HepG2 (cell line): ENCODE results near the gene CDK18. TPM values are rescaled to one million over a fixed set of nuclear protein-coding genes. Genes with fewer than 3 reads are reported as not detected.

Experiments used
- AGO1 ChIP-seq: fragments of 200-400 bp; formaldehyde crosslinking; IDR thresholded peaks from 2 replicates; pipeline ENCODE4 v1.6.1; 2017; ENCODE audit warnings: mild to moderate bottlenecking, low read depth, low read length, moderate library complexity; ENCODE audit not compliant: poor library complexity, severe bottlenecking
- ATM ChIP-seq: fragments of 450-650 bp; IDR thresholded peaks from 2 replicates; pipeline ENCODE4 v1.7.1; 2017; ENCODE audit warnings: mild to moderate bottlenecking, borderline replicate concordance
- CREB1 ChIP-seq, 2 experiments: fragments of 450-650 bp in 1 of 2; IDR thresholded peaks; 2 replicates each; pipeline ENCODE4 v1.6.1; 2016 to 2017; ENCODE audit warnings: control low read depth in 1 of 2, mild to moderate bottlenecking in 1 of 2, missing compliant biosample characterization in 1 of 2, missing genetic modification characterization in 1 of 2
- FOXM1 ChIP-seq: sonication (generic); formaldehyde crosslinking; IDR thresholded peaks from 2 replicates; pipeline ENCODE4 v1.5.0; 2020; ENCODE audit warnings: missing genetic modification reagents
- GTF3A ChIP-seq: sonication (generic); formaldehyde crosslinking; conservative IDR thresholded peaks from 2 replicates; pipeline ENCODE4 v1.4.0; 2020; ENCODE audit warnings: mild to moderate bottlenecking, missing genetic modification reagents
- KDM3A ChIP-seq: IDR thresholded peaks from 2 replicates; pipeline ENCODE4 v1.6.1; 2018; ENCODE audit warnings: low read depth, missing compliant biosample characterization
- NRL ChIP-seq: sonication (generic); formaldehyde crosslinking; IDR thresholded peaks from 2 replicates; pipeline ENCODE4 v1.5.0; 2020; ENCODE audit warnings: missing genetic modification reagents, mild to moderate bottlenecking, moderate library complexity, borderline replicate concordance
- PAF1 ChIP-seq: IDR thresholded peaks from 2 replicates; pipeline ENCODE4 v1.6.1; 2016; ENCODE audit warnings: missing genetic modification reagents, missing compliant biosample characterization
- RORA ChIP-seq: sonication (generic); formaldehyde crosslinking; IDR thresholded peaks from 2 replicates; pipeline ENCODE4 v1.5.0; 2020; ENCODE audit warnings: mild to moderate bottlenecking, missing genetic modification reagents, moderate library complexity
- SKI ChIP-seq: fragments of 450-650 bp; IDR thresholded peaks from one replicate; pipeline ENCODE4 v1.6.1; 2018; ENCODE audit warnings: mild to moderate bottlenecking; ENCODE audit not compliant: partially characterized antibody
- SRSF1 ChIP-seq: fragments of 200-400 bp; formaldehyde crosslinking; optimal IDR thresholded peaks from 2 replicates; pipeline ENCODE3; 2017; ENCODE audit warnings: mild to moderate bottlenecking, low read depth, low read length, moderate library complexity
- ZMYM3 ChIP-seq: sonication (generic); formaldehyde crosslinking; IDR thresholded peaks from 2 replicates; pipeline ENCODE4 v1.5.1; 2020; ENCODE audit warnings: mild to moderate bottlenecking, missing genetic modification reagents
- ZNF10 ChIP-seq: sonication (generic); formaldehyde crosslinking; IDR thresholded peaks from 2 replicates; pipeline ENCODE4 v1.4.0; 2020; ENCODE audit warnings: mild to moderate bottlenecking, low read depth, missing genetic modification reagents, borderline replicate concordance
- ZNF337 ChIP-seq: sonication (generic); formaldehyde crosslinking; IDR thresholded peaks from 2 replicates; pipeline ENCODE4 v1.5.1; 2020; ENCODE audit warnings: missing genetic modification reagents, low read depth, mild to moderate bottlenecking, borderline replicate concordance
- ZNF530 ChIP-seq: sonication (generic); formaldehyde crosslinking; IDR thresholded peaks from 2 replicates; pipeline ENCODE4 v1.5.0; 2020; ENCODE audit warnings: low read depth, mild to moderate bottlenecking, missing genetic modification reagents
- ZNF547 ChIP-seq: sonication (generic); formaldehyde crosslinking; IDR thresholded peaks from 2 replicates; pipeline ENCODE4 v1.5.1; 2020; ENCODE audit warnings: mild to moderate bottlenecking, missing genetic modification reagents
- ZNF589 ChIP-seq: sonication (generic); formaldehyde crosslinking; conservative IDR thresholded peaks from 2 replicates; pipeline ENCODE4 v1.8.0; 2022; ENCODE audit warnings: mild to moderate bottlenecking, moderate library complexity, missing genetic modification reagents
- polyA plus RNA-seq, 8 experiments: library from polyadenylated mRNA; depleted of rRNA in 3 of 8; stranded (reverse) in 7 of 8; unstranded in 1 of 8; fragments of >200 nt; fragmentation: Illumina TruSeq in 4 of 8; extraction: Trizol in 4 of 8; gene quantifications; 2 replicates each; pipeline versions ENCODE4 v1.2.1 to v1.2.3, GENCODE V29; 2011 to 2016; ENCODE audit warnings: low read depth in 4 of 8, missing spikeins in 1 of 8, mixed read lengths in 1 of 8; ENCODE audit not compliant: insufficient read depth in 1 of 8
- total RNA-seq, 5 experiments: library from RNA; depleted of rRNA; stranded (reverse); fragments of >200 nt; fragmentation: Illumina TruSeq; extraction: Trizol; gene quantifications; 2 replicates each; pipeline ENCODE4 v1.2.3, GENCODE V29; 2016; ENCODE audit warnings: low read depth in 1 of 5
- TF ChIP-seq, protein P1 (sequence below): sonication (generic); formaldehyde crosslinking; IDR thresholded peaks from 2 replicates; pipeline ENCODE4 v1.4.0; 2020; ENCODE audit warnings: mild to moderate bottlenecking, missing genetic modification reagents
- TF ChIP-seq, protein P2 (sequence below): sonication (generic); formaldehyde crosslinking; IDR thresholded peaks from 2 replicates; pipeline ENCODE4 v1.4.0; 2020; ENCODE audit warnings: missing genetic modification reagents, mild to moderate bottlenecking, borderline replicate concordance
- TF ChIP-seq, protein P3 (sequence below): sonication (generic); formaldehyde crosslinking; IDR thresholded peaks from 2 replicates; pipeline ENCODE4 v1.8.0; 2022; ENCODE audit warnings: missing genetic modification reagents, mild to moderate bottlenecking, borderline replicate concordance
- TF ChIP-seq, protein P4 (sequence below): sonication (generic); formaldehyde crosslinking; IDR thresholded peaks from 2 replicates; pipeline ENCODE4 v1.5.0; 2020; ENCODE audit warnings: missing genetic modification reagents
- TF ChIP-seq, protein P5 (sequence below): IDR thresholded peaks from 2 replicates; pipeline ENCODE4 v1.6.1; 2016; ENCODE audit warnings: missing compliant biosample characterization, missing genetic modification reagents, borderline replicate concordance
- TF ChIP-seq, protein P6 (sequence below): sonication (generic); formaldehyde crosslinking; IDR thresholded peaks from 2 replicates; pipeline ENCODE4 v1.4.0; 2020; ENCODE audit warnings: mild to moderate bottlenecking, low read depth, missing genetic modification reagents

The CDK18 gene
- total and polyA plus RNA-seq, 2 of the 13 experiments (the other 11 are each of a cell fraction or from before 2014, with no cell fraction given) = 6.4 to 38.8 TPM

DNA sequence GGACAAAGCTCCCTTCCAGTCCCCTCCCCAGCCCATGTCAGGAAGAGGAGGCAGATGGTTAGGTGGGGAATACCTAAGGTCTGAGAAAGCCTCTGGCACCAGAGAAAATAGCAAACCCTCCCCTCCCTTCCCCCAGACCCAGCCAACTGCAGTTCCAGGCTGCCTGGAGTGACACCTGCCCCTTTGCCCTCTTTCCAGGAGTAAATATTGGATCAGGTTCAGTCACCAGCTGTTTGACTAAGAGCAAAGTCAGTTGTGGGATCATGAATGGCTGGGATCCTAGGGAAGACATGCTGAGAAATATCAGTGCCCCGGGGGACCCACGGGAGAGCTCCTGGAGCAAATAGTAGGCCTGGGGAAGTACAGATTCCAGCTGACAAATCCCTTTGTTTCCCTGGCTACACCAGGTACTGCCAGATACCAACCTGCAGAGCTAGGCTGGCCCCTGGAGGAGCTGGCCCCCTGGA is 12.2 kb upstream of the CDK18 start (continued):
- TF ChIP-seq, protein P1, sequence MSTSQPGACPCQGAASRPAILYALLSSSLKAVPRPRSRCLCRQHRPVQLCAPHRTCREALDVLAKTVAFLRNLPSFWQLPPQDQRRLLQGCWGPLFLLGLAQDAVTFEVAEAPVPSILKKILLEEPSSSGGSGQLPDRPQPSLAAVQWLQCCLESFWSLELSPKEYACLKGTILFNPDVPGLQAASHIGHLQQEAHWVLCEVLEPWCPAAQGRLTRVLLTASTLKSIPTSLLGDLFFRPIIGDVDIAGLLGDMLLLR (CRISPR knock-in tag) = no peak
- TF ChIP-seq ZNF589 (CRISPR knock-in tag) (no peak), ZMYM3 (CRISPR knock-in tag) (peak; percentile 67; the same call in 1 of the 2 replicates), SRSF1 (no peak), ZNF530 (CRISPR knock-in tag) (no peak), SKI (peak; percentile 79), PAF1 (CRISPR knock-in tag) (no peak), GTF3A (CRISPR knock-in tag) (no peak), AGO1 (no peak), FOXM1 (no peak), RORA (CRISPR knock-in tag) (no peak), NRL (CRISPR knock-in tag) (no peak), KDM3A (CRISPR knock-in tag) (no peak), ZNF547 (CRISPR knock-in tag) (no peak), ZNF10 (CRISPR knock-in tag) (no peak), ATM (no peak), ZNF337 (CRISPR knock-in tag) (no peak), CREB1 (IDR thresholded peaks at IDR 0.05) (no peak), CREB1 (CRISPR knock-in tag; IDR thresholded peaks at IDR 0.05) (no peak)
- TF ChIP-seq, protein P2, sequence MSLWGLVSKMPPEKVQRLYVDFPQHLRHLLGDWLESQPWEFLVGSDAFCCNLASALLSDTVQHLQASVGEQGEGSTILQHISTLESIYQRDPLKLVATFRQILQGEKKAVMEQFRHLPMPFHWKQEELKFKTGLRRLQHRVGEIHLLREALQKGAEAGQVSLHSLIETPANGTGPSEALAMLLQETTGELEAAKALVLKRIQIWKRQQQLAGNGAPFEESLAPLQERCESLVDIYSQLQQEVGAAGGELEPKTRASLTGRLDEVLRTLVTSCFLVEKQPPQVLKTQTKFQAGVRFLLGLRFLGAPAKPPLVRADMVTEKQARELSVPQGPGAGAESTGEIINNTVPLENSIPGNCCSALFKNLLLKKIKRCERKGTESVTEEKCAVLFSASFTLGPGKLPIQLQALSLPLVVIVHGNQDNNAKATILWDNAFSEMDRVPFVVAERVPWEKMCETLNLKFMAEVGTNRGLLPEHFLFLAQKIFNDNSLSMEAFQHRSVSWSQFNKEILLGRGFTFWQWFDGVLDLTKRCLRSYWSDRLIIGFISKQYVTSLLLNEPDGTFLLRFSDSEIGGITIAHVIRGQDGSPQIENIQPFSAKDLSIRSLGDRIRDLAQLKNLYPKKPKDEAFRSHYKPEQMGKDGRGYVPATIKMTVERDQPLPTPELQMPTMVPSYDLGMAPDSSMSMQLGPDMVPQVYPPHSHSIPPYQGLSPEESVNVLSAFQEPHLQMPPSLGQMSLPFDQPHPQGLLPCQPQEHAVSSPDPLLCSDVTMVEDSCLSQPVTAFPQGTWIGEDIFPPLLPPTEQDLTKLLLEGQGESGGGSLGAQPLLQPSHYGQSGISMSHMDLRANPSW (CRISPR knock-in tag) = no peak
- TF ChIP-seq, protein P3, sequence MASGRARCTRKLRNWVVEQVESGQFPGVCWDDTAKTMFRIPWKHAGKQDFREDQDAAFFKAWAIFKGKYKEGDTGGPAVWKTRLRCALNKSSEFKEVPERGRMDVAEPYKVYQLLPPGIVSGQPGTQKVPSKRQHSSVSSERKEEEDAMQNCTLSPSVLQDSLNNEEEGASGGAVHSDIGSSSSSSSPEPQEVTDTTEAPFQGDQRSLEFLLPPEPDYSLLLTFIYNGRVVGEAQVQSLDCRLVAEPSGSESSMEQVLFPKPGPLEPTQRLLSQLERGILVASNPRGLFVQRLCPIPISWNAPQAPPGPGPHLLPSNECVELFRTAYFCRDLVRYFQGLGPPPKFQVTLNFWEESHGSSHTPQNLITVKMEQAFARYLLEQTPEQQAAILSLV (CRISPR knock-in tag) = no peak
- TF ChIP-seq, protein P4, sequence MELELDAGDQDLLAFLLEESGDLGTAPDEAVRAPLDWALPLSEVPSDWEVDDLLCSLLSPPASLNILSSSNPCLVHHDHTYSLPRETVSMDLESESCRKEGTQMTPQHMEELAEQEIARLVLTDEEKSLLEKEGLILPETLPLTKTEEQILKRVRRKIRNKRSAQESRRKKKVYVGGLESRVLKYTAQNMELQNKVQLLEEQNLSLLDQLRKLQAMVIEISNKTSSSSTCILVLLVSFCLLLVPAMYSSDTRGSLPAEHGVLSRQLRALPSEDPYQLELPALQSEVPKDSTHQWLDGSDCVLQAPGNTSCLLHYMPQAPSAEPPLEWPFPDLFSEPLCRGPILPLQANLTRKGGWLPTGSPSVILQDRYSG (CRISPR knock-in tag) = no peak
- TF ChIP-seq, protein P5, sequence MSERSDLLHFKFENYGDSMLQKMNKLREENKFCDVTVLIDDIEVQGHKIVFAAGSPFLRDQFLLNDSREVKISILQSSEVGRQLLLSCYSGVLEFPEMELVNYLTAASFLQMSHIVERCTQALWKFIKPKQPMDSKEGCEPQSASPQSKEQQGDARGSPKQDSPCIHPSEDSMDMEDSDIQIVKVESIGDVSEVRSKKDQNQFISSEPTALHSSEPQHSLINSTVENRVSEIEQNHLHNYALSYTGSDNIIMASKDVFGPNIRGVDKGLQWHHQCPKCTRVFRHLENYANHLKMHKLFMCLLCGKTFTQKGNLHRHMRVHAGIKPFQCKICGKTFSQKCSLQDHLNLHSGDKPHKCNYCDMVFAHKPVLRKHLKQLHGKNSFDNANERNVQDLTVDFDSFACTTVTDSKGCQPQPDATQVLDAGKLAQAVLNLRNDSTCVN (CRISPR knock-in tag) = no peak
- TF ChIP-seq, protein P6, sequence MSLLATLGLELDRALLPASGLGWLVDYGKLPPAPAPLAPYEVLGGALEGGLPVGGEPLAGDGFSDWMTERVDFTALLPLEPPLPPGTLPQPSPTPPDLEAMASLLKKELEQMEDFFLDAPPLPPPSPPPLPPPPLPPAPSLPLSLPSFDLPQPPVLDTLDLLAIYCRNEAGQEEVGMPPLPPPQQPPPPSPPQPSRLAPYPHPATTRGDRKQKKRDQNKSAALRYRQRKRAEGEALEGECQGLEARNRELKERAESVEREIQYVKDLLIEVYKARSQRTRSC (CRISPR knock-in tag) = no peak
